AG04449 (cell line): ENCODE measurements around the gene CYP3A7.
"Not testable (repeated sequence)": the region's sequence is repeated elsewhere in the genome, so short reads cannot be mapped to it uniquely, and the experiment has no call there.

Experiments used
- CTCF ChIA-PET: fragments of 350-600 bp; formaldehyde crosslinking; extraction: SDS; loops from one replicate; lab custom pipeline; 2021; ENCODE audit warnings: antibody characterized with exemption; lab: Yijun Ruan, JAX
- POLR2A ChIA-PET: fragments of 400-600, 350-600 bp; formaldehyde crosslinking; extraction: SDS; loops from one replicate; lab custom pipeline; 2020; ENCODE audit warnings: antibody characterized with exemption, inconsistent platforms; lab: Yijun Ruan, JAX
- DNase-seq: peaks from one replicate; pipeline ENCODE4 v3.0.0-alpha.2; 2010; ENCODE audit warnings: low read depth, low spot score
- H3K4me3 ChIP-seq: 2 replicates; pipeline ENCODE4 v1.5.1; 2011; ENCODE audit warnings: low read depth, mild to moderate bottlenecking, control low read depth, low read length
- TF ChIP-seq, protein P1 (sequence below): IDR thresholded peaks from one replicate; pipeline ENCODE4 v1.5.1; 2011; ENCODE audit warnings: mild to moderate bottlenecking, moderate library complexity, low read length, control low read depth, inconsistent platforms; ENCODE audit not compliant: insufficient read depth; ENCODE audit errors: missing control alignments

Gene CYP3A7

DNA sequence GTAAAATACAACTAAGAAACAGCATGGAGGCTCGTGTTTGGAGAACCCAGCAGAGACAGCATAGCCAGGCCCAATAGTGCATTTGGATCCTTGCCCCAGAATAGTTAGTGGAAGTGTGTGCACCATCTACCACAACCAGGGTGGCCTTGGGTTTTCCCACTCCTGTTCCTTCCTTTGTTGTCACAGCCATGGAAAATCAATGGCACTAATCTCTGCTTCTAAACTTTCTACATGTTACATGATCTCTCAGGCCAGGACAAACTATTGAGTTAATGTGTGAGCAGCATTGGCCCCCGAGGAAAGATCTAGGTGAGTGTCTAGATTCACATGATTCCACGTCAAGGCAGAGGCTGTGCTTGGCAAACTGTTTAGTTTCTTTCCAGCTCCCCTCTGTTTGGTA lies 2.0 kb downstream of the CYP3A7 start:
- ChIA-PET POLR2A (no interaction called here), CTCF (no interaction called here)
- TF ChIP-seq, protein P1, sequence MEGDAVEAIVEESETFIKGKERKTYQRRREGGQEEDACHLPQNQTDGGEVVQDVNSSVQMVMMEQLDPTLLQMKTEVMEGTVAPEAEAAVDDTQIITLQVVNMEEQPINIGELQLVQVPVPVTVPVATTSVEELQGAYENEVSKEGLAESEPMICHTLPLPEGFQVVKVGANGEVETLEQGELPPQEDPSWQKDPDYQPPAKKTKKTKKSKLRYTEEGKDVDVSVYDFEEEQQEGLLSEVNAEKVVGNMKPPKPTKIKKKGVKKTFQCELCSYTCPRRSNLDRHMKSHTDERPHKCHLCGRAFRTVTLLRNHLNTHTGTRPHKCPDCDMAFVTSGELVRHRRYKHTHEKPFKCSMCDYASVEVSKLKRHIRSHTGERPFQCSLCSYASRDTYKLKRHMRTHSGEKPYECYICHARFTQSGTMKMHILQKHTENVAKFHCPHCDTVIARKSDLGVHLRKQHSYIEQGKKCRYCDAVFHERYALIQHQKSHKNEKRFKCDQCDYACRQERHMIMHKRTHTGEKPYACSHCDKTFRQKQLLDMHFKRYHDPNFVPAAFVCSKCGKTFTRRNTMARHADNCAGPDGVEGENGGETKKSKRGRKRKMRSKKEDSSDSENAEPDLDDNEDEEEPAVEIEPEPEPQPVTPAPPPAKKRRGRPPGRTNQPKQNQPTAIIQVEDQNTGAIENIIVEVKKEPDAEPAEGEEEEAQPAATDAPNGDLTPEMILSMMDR = no peak
- no peak overlapping the region for H3K4me3 ChIP-seq
- no peak for DNase-seq

DNA sequence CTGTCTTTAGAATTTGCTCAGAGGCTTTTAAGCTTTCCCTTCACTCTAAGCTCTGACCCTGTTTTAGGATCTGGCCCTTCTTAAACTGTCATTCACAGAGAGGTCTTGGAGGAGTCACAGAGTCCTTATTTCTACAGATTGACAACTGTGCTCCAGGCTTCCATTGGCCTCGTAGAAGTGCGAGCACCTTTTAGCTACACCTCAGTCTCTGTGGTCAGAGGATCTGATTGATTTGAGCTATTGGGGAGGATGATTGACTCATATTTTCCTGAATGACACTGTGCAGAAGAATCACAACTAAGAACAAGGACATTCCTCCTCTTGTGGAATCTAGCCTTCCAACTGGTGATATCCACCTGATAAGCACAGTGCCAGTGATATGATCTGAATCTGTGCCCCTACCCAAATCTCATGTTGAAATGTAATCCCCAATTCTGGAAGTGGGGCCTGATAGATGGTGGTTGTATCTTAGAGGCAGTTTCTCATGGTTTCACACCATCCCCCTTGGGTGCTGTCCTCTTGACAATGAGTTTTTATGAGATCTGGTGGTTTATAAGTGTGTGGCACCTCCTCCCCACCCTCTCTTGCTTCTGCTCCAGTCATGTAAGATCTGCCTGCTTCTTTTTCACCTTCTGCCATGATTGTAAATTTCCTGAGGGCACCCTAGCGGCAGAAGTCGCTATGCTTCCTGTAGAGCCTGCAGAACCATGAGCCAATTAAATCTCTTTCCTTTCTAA lies 3.2 kb downstream of the CYP3A7 start:
- no peak overlapping the region for H3K4me3 ChIP-seq
- ChIA-PET POLR2A (no interaction called here), CTCF (no interaction called here)
- DNase-seq = no peak
- TF ChIP-seq, protein P1 = no peak

DNA sequence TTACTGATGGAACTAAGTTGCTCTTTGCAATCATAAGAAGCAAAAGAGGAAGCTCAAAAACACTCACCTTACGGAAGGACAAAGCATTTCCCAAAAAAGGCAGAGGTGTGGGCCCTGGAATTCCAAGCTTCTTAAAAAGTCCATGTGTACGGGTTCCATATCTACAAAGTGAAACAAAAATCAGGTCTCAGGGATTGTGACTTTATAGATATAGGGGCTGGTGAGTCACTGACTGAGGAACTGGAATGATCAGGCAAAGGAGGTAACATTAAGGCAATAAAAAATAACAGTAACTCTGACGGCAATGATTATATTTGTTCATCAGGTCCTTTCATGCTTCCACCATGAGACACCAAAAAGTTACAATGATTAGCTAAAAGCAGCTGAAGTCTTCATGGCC lies 4.0 kb downstream of the CYP3A7 start:
- CTCF ChIA-PET = no interaction called here
- DNase-seq = no peak
- H3K4me3 ChIP-seq = no peak overlapping the region
- TF ChIP-seq, protein P1 = no peak
- POLR2A ChIA-PET = no interaction called here

DNA sequence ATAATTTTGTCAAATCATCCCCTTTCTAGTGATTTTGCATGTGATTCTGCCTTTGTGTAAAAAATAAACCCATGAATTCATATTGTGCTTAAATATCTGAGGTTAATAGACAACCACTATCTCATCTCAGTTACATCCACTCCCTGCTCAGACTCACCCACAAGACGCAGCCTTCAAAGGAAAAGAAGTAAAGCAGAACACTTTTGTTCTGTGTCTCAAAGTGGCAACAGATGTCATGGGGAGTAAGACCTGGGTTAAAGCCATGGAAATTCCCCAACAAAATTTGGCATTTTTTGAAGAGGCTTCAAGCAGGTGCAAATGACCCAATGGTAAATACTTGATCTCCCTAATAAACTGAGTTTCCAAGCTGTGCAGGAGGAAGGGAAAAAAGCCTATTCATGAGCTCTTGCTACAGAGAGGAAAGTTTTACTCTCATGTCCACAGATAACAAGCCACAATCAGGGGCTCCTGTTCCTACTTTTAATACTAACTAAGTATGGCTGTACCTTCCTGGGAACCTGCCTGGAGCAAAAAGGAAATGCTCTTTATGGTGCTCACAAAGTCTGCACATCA lies 4.7 kb downstream of the CYP3A7 start:
- TF ChIP-seq, protein P1 = no peak
- DNase-seq = no peak
- no peak overlapping the region for H3K4me3 ChIP-seq
- CTCF ChIA-PET = no interaction called here
- POLR2A ChIA-PET = no interaction called here

DNA sequence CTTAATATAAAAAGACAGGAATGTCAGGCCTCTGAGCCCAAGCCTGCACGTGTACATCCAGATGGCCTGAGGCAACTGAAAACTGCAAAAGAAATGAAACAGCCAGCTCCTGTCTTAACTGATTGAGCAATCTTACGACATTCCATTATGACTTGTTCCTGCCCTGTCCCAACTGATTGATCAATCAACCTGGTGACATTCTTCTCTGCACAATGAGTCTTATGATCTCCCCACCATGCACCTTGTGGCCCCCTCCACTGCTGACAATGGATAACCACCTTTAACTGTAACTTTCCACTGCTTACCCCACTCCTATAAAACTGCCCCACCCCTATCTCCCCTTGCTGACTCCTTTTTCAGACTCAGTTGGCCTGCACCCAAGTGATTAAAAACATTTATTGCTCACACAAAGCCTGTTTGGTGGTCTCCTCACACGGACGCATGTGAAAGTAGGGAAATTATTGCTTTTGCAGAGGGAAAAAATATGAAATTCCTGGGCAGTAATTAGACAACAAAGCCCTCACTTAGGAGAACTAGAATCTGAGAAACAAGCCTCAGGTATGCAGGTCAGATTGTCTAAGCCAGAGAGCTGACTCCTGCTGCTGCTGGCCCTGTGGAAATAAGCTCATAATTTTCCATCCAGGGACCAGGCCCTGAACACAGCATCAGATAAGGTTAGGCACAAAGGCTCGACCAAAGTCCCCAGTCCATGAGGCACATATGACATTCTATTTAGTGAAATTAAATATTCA lies 5.3 kb downstream of the CYP3A7 start:
- ChIA-PET CTCF (no interaction called here), POLR2A (no interaction called here)
- TF ChIP-seq, protein P1 = no peak
- no peak overlapping the region for H3K4me3 ChIP-seq
- DNase-seq = no peak

DNA sequence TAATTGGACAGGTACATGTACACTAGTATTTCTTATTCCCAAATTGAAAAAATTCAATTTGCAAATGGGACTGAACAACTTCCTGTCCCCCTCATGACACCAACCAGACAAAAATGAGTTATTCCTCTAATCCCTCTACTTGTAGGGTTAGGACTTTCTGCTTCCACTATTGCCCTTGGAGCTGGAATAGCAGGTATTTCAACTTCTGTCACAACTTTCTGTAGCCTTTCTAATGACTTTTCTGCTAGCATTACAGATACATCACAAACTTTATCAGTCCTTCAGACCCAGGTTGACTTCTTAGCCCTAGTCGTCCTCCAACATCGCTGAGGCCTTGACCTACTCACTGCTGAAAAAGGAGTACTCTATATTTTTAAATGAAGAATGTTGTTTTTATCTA lies 6.4 kb downstream of the CYP3A7 start:
- no peak for DNase-seq
- POLR2A ChIA-PET = no interaction called here
- TF ChIP-seq, protein P1 = no peak
- H3K4me3 ChIP-seq = no peak overlapping the region
- CTCF ChIA-PET = no interaction called here

DNA sequence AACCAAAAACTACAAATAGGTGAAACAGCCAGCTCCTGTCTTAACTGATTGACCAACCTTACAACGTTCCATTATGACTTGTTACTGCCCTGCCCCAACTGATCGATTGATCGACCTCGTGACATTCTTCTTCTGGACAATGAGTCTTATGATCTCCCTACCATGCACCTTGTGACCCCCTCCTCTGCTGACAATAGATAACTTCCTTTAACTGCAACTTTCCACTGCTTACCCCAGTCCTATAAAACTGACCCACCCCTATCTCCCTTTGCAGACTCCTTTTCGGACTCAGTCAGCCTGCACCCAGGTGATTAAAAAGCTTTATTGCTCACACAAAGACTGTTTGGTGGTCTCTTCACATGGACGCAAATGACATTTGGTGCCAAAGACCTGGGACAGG lies 11.8 kb downstream of the CYP3A7 start:
- CTCF ChIA-PET, DNase-seq, POLR2A ChIA-PET, H3K4me3 ChIP-seq: not testable (repeated sequence)
